ENCODE measurements around the gene QRICH1.
A peak's percentile ranks its signal among the peaks of the same experiment; 100 is the strongest.
"Not testable (repeated sequence)": the region's sequence is repeated elsewhere in the genome, so short reads cannot be mapped to it uniquely, and the experiment has no call there.

Gene QRICH1

DNA sequence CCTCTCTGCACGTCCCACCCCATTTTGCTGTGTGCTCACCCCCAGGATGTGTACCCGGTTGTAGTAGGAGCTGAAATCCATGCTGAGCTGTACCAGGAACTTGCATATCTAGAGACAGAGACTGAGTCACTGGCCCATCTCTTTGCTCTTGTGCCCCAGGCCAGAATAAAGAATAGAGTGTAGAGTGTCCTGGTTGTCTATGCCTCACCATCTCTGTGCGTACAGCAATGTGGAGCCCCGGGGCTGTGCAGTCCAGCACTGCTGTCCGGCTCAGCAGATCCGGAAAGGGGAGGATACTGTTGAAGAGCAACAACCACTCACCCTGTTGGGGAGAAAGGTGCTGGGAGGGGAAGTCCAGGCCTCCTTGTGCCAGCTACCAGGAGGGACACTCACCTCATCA is 78.1 kb downstream of the QRICH1 start:
- no peak for DNase-seq

GRCh38 chr3:49015072-49015471 is 78.8 kb downstream of the QRICH1 start:
- no peak for DNase-seq

- no peak for DNase-seq
Measured at GRCh38 chr3:49013738-49014660, 79.9 kb downstream of the QRICH1 start.

DNA sequence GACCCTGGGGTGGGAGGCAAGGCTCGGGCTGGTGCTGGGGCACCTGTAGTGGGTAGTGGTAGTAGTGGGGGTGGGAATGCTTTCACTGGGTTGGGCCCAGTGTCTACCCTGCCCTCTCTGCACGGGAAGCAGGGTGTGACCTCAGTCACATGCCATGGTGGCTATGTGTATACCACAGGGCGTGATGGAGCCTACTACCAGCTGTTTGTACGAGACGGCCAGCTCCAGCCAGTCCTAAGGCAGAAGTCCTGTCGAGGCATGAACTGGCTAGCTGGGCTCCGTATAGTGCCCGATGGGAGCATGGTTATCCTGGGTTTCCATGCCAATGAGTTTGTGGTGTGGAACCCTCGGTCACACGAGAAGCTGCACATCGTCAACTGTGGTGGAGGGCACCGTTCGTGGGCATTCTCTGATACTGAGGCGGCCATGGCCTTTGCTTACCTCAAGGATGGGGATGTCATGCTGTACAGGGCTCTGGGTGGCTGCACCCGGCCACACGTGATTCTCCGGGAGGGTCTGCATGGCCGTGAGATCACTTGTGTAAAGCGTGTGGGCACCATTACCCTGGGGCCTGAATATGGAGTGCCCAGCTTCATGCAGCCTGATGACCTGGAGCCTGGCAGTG is 80.6 kb downstream of the QRICH1 start:
- no peak for DNase-seq

DNA sequence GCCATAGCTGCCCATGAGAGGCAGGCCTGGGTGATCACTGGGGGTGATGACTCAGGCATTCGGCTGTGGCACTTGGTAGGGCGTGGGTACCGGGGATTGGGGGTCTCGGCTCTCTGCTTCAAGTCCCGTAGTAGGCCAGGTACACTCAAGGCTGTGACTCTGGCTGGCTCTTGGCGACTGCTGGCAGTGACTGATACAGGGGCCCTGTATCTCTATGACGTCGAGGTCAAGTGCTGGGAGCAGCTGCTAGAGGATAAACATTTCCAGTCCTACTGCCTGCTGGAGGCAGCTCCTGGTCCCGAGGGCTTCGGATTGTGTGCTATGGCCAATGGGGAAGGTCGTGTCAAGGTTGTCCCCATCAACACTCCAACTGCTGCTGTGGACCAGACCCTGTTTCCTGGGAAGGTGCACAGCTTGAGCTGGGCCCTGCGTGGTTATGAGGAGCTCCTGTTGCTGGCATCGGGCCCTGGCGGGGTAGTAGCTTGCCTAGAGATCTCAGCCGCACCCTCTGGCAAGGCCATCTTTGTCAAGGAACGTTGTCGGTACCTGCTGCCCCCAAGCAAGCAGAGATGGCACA is 81.3 kb downstream of the QRICH1 start:
- DNase-seq, result no peak

DNA sequence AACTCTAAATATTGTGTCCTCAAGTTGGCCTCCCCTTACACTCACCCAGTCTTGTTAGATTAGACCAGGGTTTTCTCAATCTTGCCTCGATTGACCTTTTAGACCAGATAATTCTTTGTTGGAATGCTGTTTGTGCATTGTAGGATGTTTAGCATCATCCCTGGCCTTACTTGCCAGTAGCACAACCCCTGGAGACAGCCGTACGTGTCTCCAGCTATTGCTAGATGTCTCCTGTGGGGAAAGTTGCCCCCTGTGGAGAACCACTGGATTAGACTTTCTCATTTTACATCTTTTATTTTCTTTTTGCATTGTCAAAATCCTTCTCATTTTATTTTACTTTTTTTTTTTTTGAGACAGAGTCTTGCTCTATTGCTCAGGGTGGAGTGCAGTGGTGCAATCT is 84.5 kb downstream of the QRICH1 start:
- no peak for DNase-seq

GRCh38 chr3:49008627-49009026 is 85.2 kb downstream of the QRICH1 start:
- DNase-seq, result not testable (repeated sequence)

DNA sequence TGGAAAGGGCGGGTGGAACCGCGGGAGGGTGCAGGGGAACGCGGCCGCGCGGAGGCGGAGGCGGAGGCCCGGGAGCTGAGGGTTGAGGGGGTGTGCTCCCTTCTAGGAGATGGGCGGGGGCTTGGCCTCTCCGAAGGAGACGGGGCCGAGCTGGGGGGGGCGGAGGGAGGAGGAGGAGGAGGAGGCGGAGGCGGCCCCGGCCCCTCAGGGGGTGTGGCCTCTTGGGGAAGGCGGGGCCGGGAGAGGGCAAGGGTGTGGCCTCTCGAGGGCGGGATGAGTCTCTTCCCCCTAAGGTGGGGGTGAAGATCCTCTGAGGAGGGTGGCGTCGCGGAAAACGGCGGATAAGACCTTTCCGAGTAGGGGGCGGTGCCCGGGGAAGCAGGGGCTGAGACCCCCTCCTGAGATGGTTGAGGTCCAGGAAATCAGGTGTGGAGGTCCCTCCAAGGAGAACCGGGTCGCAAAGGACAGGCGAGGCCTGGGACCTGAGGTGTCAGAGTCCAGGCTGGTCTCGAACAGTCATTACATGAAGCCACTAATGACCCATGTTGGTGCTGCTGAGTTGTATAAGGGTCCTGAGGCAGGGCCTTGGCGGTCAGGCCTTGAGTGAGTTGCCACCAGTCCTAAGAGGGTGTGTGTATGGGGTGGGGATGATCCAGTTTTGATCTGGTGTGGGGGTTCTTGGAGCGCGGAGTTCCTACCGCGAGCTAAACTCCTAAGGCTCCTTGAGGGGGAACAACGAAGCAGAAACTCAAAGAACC is 85.9 kb downstream of the QRICH1 start:
- peak; percentile 89 for DNase-seq

DNA sequence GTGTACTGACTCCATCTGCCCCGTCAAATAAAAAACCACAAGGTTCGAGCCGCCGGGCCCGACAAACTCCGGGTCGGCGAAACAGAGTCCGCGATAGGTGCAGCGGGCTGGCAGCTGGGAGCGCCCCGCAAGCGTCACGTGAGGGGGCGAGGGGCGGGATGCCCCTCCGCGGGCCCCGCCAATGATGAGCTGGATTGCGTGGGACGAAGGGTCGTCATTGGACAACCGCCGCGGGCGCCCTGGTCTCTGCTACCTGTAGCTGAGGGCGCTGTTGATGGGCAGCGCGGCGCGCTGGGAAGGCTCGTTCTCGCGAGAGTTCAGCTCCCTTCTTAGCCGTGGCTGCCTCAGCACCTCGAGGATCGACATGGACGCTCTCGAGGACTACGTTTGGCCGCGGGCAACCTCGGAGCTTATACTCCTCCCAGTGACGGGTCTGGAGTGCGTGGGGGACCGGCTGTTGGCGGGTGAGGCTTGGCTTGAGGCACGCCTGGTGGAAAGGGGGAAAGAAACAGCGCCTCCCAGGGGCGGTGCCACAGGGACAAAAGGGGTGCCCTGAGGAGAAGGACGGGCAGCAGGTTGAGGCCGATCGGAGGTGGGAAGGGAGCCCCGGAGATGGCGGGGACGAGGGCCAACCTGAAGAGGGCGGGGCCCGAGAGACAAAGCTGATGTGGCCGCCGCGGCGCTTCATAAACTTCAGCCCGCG is 86.7 kb downstream of the QRICH1 start, which contains the start of gene WDR6:
TSS of gene WDR6 (plus strand) at position 324 of the 703 bp plus-strand sequence. CDS start at position 365, 41 bp downstream.
- DNase-seq, result peak; percentile 98

DNA sequence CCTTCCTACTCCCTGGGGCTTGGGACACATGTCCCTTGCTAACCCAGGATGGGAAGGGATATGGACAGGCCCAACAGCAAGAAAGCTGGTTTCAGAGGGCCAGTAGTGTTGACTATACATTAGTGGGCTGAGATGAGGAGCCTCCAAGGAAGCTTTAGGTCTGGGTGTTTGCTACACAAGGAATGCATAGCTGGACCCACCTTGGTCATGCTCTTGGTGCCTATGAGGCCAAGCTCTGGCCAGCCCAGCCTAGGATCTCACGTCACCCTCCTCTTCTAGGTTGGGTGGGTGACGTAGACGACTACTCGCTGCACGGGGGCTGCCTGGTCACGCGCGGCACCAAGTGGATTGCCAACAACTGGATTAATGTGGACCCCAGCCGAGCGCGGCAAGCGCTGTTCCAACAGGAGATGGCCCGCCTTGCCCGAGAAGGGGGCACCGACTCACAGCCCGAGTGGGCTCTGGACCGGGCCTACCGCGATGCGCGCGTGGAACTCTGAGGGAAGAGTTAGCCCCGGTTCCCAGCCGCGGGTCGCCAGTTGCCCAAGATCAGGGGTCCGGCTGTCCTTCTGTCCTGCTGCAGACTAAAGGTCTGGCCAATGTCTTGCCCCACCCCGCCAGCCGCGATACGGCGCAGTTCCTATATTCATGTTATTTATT is 87.3 kb downstream of the QRICH1 start:
- DNase-seq, result peak; percentile 15

DNA sequence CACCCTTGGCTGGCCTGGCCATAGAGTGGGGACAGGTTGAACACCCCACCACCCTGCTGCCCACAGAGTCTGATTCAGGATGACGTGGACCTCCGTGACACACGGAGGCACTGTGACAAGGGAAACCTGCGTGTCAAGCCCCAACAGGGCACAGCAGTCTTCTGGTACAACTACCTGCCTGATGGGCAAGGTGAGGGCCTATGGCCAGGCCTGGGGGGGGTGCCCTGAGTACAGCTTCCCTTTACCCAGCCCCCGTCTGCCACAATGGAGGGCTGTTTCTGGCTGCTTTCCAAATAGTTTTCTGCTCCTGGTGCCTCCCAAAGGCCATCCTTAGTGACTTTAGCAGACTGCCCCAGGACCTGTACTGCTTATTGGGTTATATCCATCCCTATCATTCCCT is 87.9 kb downstream of the QRICH1 start:
- DNase-seq, result no peak

- no peak for DNase-seq
Measured at GRCh38 chr3:49005303-49005680, 88.6 kb downstream of the QRICH1 start.

- DNase-seq, result no peak
Measured at GRCh38 chr3:49004352-49005302, 89.2 kb downstream of the QRICH1 start.

DNA sequence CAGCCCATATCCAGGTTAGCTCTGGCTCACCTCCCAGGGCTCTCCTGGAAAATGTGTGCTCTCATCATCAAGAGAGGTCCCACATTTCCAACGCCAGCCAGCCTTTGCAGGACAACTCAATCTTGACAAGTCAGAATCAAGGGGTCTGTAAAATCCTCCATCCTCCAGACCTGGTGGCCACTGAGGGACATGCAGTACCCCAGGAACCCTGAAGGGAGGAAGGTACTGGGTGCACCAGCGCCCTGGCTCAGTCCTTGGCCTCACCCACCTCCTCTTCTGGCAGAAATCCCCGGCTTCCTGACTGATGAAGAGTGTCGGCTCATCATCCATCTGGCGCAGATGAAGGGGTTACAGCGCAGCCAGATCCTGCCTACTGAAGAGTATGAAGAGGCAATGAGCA is 92.7 kb downstream of the QRICH1 start:
- DNase-seq, result no peak

DNA sequence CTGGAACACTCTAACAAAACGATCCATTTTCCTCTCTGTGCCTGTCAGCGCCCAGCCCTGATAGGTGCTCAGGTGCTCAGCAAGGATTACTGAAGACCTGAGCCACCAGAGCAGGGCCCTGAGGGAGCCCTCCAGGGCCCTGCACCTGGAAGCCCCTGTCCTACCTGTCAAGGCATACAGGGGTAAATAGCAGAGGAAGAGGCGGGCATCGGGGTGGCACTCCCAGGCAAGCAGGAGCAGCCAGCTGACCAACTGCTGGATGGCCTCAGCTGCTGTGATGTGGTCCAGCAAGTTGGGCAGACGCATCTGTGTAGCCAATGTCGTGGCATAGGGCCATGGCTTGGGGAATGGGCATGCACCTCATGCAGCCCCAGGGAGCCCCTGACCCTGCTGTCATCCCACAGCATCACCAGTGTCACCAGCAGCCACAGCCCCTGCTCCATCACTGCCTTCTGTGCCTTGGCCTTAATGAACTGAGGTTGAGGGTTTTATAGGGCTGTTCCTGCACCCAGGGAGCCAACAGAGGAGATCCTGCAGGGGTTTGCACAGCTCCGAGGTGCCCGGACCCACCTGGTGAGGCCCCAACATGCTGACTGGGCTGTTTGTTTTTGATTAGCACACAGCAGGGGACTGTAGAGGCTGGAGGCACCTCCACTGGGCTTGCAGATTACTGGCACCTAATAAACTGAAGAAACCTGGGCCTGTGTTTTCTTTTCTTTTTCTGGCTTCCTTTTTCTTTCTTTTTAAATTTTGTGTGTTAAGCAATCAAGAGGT is 94.6 kb downstream of the QRICH1 start:
- DNase-seq, result no peak

- no peak for DNase-seq
Measured at GRCh38 chr3:48997714-48998637, 95.9 kb downstream of the QRICH1 start.

DNA sequence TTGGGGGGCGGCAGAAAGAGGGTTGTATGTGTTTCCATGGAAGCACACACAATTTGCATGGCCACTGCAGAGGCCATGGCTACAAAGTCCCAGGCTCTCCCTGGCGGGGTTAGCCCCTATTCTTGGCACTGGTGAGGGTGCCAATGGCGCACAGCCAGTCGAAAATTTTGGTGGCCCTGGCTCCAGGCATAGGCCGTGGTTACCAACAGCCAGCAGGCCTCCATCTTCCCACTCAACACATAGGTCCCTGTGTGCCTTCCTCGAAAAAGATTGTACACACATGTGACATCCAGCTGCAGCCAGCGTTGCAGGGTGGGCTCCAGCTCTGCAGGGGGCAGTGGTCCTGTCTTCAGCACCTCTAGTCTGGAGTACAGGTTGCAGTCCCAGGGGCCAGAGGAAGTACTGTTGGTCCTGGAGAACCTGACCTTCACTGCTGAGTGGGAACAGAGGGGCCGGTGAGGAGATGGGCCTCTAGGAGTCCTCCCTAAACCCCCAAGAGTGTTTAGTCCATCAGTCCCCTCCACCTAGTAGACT is 96.7 kb downstream of the QRICH1 start:
- no peak for DNase-seq

DNA sequence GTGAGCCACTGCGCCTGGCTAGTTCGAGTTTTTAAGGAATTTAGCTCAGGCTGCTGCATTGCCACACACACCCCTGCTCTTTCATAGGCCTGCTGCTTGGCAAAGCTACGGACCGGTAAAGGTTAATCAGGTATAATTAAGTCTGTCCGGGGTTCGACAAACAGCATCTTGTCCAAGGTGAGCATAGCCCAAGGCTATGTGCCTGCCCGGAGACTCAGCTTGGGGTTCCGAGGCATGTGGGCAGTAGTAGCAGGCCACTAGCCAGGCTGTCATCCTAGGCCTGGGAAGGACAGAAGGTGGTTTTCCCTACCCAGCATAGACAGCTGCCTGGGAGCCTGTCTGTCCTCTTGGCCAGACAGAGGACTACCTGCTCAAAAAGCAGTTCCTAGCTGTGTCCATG is 97.2 kb downstream of the QRICH1 start:
- DNase-seq, result no peak
